ENCODE measurements around the gene KCNA5.

The KCNA5 gene

GRCh38 chr12:5068126-5068525, 24.4 kb downstream of the KCNA5 start:
- DNase-seq = no peak

GRCh38 chr12:5068619-5069018, 24.9 kb downstream of the KCNA5 start:
- DNase-seq = no peak

GRCh38 chr12:5070090-5070489, 26.4 kb downstream of the KCNA5 start:
- DNase-seq = no peak

DNA sequence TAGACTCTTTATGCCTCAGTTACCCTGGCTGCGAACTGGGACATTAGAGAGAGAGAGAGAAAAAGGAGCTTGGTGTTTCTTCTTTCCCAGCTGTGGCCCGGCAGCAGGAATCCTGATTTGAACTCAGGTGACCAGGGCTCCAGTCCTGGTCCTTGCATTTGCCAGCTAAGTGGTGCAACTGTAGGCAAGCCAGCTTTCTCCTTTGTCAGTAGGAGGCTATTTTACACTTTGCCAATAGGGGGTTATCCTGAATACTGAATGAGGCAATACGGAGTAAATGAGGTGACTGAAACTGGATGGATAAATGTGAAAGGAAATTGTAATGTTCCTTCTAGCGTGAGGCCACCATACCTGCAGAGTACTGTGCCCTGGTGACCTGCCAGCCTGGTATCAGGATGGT, 27.8 kb downstream of the KCNA5 start:
- no peak for DNase-seq

GRCh38 chr12:5072311-5072710, 28.6 kb downstream of the KCNA5 start:
- DNase-seq = no peak

DNA sequence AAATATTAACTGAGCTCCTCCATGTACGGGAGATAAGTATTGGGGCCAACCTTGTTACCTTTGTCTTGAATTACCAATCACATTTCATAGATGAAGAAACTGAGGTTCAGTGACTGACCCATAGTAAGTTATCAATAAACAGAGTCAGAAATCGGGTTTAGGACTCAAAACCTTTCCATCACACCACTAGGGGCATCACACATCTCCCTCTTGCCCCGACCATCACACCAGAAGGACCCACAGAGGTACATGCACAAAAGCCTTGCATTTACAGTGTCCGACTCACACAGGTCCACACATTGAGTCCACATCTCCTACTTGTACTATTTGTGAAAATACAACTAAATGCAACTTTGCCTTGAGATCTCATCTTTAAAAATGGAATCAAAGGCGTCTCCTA, 29.4 kb downstream of the KCNA5 start:
- DNase-seq = no peak

GRCh38 chr12:5073853-5074252, 30.2 kb downstream of the KCNA5 start:
- DNase-seq = no peak

DNA sequence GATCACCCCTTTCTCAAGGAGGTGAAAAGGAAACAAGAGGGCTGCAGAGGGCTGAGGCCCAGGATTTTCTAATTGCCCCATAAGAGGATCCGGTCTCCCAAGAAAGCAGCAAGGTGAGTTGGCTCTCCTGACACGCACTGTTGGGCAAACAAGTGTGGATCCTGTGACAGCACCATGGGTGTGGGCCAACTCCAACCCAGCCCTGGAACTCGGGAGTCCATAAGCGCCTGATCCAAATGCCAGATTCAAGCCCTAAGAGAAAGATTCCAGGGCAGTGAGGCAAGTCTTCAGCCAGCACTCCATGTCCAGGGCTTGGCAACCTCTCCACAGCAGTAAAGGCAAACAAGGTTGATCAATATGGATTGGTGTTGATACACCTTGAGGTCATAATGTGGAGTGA, 33.1 kb downstream of the KCNA5 start:
- DNase-seq = no peak

GRCh38 chr12:5078423-5078822, 34.7 kb downstream of the KCNA5 start:
- DNase-seq = no peak

DNA sequence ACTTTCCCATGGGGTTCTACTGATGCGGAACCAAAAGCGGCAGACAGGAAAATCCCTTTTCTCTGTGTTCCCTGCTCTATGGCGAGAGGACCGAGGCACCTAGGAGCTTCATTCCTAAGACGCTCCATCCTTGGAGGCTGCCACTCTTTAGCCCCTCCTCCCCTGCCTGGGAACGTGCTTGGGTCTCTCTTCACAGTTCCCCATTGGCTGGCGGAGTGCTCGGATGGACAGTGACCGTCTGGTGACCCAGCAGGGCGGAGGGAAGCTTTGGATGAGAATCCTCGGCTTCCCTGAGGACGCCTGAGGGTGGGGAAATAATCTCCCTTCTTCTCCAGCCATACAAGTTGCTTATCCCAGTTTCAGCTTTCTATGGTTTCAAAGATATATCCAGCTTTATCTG, 37.3 kb downstream of the KCNA5 start:
- DNase-seq = no peak

DNA sequence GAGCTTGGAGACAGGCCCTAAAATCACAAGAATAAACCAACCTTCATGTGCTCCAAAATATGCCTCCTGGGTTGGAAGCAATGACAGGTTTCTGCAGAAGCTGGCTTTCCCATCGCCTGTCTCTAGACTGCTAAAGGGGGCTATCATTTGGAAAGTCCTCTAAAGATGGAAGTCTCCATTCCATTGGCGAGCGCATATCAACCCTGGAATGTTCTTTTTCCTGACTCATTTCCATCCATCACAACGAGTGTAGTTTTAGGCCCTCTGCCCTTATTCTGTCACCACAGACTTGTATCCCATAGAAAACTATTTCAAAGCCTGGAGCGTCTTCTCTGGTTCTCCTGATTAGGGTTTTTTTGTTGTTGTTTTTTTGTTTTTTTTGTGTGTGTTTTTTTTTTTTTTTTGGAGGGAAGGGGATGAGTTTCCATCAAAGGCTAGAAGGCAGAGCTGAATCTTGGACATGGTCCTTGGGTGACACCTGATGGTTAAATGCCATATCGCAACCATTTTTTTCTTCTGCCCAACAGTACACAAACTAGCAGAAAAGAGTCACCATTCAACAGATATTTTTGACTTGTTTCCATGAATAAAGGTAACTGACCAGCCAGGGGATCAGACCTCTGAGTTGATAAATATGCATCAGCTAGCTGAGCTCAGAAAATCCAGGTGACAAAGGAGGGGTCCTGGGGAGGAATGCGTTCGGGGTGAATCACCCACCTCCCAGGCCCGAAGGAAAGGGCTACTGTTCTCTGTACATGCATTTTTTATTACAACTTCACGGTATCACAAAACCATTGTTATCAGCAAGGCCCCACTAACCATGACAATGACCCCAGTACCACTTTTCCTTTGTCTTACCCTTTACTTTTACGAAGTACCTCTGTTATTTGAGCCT, 40.5 kb downstream of the KCNA5 start:
- peak; percentile 32 for DNase-seq

DNA sequence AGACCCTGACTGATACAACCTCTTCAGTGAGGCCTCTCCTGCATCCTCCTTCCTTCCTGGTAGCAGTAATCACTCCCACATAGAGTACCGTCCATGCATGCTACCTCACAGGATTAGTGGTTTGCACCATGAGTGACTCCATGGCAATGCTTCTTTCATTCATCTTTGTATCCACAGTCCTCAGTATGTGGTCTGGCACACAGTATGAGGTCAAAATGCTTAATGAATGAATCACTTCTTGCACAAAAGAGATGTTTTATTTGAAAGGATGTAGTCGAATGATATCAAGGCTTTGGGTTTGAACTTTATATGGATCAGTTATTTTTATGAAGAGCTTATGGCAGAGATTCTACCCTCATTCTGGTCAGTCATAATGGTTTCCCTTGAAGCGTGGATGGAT, 42.2 kb downstream of the KCNA5 start:
- no peak for DNase-seq

- DNase-seq = no peak
Observed at GRCh38 chr12:5087831-5088554, 44.3 kb downstream of the KCNA5 start.

DNA sequence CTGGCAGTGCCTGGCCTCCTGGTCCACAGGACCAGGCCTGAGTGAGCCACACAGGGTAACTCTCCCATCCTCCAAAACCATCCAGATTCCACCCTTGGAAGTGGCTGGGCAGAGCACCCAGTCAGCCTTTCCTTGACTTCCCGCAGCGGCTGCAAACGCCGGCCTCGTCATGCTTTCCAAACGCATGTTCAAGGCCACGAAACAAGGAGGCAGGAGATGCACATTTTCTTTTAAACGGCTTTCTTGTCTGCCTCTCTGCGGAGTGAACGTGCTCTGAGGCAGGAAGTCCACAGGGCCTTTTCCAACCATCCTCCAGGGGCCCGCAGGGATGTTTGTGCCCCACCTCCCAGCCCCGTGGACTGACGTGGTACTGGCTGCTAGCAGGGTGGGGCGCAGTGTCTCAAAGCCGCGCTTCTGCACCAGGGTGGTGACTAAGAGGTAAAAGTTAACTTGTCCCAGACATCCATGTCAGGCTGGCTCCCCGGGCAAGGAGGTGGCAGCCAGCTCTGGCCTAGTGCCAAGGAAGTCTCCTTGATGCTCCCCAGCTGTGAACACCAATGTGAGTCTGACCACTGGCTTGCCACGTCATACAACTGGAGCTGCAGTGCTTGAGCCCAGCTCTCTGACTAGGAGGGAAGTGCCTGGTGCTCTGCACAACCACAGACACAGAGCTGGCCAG, 45.0 kb downstream of the KCNA5 start:
- no peak for DNase-seq

- DNase-seq = no peak
Observed at GRCh38 chr12:5094551-5094950, 50.9 kb downstream of the KCNA5 start.

GRCh38 chr12:5094986-5095385, 51.3 kb downstream of the KCNA5 start:
- no peak for DNase-seq
